LNCaP clone FGC (cell line): ENCODE results near the gene VAT1L.

Experiments used
- DNase-seq: peaks from one replicate; pipeline ENCODE4 v3.0.0-alpha.2; 2011; ENCODE audit warnings: low read depth
- H3K4me3 ChIP-seq: 2 replicates; pipeline ENCODE4 v1.5.1; 2011; ENCODE audit warnings: mild to moderate bottlenecking, low read depth, low read length, control low read depth
- CTCF ChIP-seq: IDR thresholded peaks from 2 replicates; pipeline ENCODE4 v1.5.1; 2012; ENCODE audit warnings: mild to moderate bottlenecking; ENCODE audit not compliant: control insufficient read depth, insufficient read depth; ENCODE audit errors: extremely low read depth

The VAT1L gene

DNA sequence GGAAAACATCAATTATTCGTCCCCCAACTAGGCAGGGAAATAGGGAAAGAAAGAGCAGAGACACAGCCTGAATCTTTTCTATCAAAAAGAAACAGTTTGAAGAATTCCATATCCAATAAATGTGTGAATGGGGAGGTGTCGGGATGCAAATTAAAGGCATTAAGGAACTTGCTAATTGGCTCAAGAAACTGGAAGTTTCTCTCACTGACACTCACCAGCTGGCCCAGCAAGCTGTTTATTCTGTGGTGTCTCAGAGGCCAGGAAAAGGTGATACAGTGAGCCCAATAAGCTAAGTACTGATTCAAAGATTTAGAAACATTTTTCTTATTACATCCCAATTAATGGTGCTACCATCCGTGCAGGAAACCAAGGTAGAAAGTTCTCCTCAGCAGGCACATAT lies 129.6 kb downstream of the VAT1L start:
- no peak overlapping the region for H3K4me3 ChIP-seq
- no peak for DNase-seq
- TF ChIP-seq CTCF, result no peak

DNA sequence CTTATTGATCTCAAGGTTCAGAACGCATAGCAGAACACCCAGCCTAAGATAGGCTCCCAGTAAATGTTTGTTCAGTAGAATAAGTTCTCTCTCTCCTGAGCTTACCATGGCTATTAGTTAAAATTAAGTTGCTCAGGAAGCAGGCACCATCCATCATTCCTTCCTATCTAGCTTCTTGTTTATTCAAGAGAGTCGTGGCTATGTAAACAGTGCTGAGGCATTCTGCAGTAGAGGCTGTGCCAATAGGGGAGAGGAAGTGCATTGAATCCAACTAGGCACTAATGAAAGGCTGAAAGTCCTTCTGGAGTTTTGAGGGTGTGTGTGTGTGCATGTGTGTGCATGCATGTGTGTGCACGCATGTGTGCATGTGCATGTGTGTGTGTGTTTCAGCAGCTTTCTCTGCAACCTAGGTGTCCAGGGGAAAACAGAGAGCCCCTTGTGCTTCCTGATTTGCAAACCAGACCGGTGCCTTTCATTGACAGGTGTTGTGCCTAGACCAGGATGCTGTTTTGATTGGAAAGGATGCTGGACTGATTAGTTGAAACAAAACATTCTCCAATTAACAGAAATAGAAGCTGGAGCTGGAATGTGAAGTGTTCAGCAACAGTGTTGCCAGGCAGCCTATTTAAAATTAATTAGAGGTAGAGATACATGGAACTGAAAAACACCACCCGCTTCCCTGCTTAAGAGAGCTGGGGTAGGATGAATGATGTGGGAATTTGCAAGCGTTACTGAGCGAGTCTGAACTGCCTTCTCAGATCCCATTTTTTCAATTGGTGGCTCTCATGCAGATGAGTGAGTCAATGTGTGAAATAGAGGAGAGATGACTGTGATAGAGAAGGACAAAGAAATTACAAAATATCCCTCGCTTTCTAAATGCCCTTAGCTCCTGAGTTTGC lies 130.7 kb downstream of the VAT1L start:
- no peak for DNase-seq
- TF ChIP-seq CTCF, result no peak
- H3K4me3 ChIP-seq, result no peak overlapping the region

DNA sequence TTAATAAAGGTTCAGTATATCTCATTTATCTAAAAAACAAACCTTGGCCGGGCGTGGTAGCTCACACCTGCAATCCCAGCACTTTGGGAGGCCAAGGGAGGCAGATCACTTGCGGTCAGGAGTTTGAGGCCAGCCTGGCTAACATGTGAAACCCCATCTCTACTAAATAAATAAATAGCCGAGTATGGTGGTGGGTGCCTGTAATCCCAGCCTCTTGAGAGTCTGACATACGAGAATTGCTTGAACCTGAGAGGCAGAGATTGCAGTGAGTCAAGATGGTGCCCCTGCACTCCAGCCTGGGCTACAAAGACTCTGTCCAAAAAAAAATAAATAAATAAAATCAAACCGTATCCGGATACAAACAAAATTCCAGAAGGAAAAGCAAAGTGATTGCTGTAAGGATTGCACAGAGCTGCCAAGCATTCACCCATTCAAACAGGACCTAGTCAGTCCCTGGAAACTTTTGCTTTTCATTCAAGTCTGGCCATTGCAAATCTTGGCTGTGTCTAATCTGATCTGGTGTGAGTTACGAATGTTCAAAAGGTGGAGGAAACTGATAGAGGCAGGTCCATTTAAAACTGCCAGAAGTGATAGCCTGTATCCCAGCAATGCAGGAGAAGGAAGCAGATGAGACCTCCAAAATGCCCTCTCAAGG lies 131.5 kb downstream of the VAT1L start:
- no peak overlapping the region for H3K4me3 ChIP-seq
- no peak for TF ChIP-seq CTCF
- DNase-seq, result no peak

- H3K4me3 ChIP-seq, result no peak overlapping the region
- no peak for TF ChIP-seq CTCF
Observed at GRCh38 chr16:77920984-77921383, 132.6 kb downstream of the VAT1L start.

GRCh38 chr16:77922228-77922754 lies 133.9 kb downstream of the VAT1L start:
- no peak for TF ChIP-seq CTCF
- no peak overlapping the region for H3K4me3 ChIP-seq
- DNase-seq, result no peak

More at GRCh38 chr16:77920984-77921383, 132.6 kb downstream of the VAT1L start:
- DNase-seq, result no peak

DNA sequence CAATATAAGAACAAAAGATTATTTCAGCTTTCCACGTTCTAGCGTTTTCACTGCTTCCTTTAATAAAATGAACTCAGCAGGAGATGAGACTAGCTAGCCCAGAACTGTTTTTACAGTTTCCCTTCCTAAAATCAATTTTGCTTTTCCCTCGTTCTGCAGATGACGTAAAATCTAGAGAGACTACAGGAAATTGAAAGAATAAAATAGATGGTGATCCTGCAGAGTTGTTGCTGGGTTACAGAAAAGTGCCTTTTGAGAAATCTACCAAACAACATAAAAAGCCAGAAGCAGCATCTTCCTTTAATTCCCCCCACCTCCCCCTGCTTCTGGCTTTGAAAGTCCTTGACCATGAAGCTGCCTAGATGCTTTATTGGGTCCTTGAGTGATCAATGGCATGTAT lies 137.2 kb downstream of the VAT1L start:
- DNase-seq, result no peak
- no peak overlapping the region for H3K4me3 ChIP-seq
- TF ChIP-seq CTCF, result no peak
